ENCODE data around the gene PAGR1.

DNA sequence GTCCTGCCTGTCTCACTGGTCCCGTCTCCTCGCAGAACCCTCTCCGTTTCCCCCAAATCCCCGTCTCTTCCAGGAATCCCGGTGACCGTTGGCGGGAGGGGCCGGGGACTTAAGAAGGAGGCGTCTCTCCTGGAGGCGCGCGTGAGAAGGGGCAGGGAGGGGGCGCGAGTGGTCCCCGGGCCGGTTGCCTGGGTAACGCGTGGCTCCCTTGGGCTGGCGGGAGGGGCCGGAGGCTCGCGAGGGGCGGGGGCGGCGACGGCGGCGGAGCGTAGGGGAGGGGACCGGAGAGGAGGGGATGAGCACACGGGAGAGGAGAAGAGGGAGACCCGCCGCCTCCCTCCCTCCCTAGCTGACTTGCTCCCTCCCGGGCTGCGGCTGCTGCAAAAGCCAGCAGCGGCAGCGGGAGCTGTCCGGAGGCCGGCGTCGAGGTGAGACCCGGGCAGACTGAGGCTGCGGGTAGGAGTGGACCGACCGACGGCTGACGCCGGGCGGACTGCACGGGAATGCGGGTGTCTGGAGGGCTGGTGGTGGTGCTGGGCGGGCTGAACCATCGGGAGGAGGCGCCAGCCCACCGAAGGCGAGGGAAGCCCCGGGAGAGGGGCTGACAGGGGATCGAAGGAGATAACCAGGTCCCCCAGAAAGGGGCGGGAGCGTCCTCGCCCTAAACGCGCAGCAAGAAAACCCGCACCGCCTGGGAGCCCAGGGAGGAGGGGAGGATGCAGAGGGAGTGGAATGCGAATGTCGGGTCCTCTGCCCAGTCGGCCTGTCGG, 3.9 kb upstream of the PAGR1 start, which contains the start of gene PRRT2:
- no peak for TF ChIP-seq CTCF (IDR thresholded peaks at IDR 0.05)
- TF ChIP-seq ZFX (IDR thresholded peaks at IDR 0.05; ENCODE audit: borderline replicate concordance), result no peak

Measured in 22Rv1 (cell line).